GM10248 (cell line): ENCODE data around the gene ACTN2.

Source experiments
- CTCF ChIA-PET: fragments of 300-600 bp; sonication (Branson Sonifier 250); formaldehyde crosslinking; extraction: SDS; loops from one replicate; lab custom pipeline; 2021; ENCODE audit warnings: antibody characterized with exemption; lab: Yijun Ruan, JAX
- POLR2A ChIA-PET: fragments of 350-650 bp; sonication (Branson Sonifier 250); formaldehyde crosslinking; extraction: SDS; loops from one replicate; lab custom pipeline; 2020; ENCODE audit warnings: antibody characterized with exemption; lab: Yijun Ruan, JAX
- DNase-seq: peaks from one replicate; pipeline ENCODE4 v3.0.0; 2012; ENCODE audit errors: extremely low spot score
- TF ChIP-seq, protein P1 (sequence below): IDR thresholded peaks from 2 replicates; pipeline ENCODE4 v1.5.1; 2012; ENCODE audit warnings: mild to moderate bottlenecking, low read depth; ENCODE audit errors: extremely low read depth, missing control alignments, control extremely low read depth

ACTN2 gene

DNA sequence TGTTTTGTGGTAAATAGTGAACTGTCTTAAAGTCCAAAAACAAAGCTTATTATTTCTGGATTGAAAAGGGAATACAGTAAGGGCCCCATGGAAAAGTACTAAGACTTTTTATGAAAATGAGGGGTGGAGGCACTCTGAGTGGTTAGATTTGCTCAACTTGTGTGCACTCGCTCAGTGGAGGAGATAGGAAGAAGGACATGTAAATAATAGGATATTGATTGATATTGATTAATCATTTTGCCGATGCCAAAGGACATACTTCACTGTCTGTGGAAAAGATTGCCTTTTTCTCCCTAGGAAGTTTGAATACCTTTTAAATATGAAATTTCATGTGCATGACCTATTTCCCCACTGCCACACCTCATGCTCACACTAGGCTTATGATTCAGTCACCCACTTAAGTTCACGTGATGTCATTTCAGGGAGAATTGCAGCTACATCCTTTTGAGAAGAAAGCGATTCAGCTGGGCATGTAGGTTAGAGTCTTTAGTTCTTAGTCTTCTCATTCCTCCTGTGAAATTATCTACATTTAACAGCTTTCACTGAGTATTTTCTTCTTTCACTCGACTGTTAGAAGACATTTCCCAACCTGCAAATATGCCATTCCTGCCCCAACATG, 113.8 kb downstream of the ACTN2 start:
- TF ChIP-seq, protein P1, sequence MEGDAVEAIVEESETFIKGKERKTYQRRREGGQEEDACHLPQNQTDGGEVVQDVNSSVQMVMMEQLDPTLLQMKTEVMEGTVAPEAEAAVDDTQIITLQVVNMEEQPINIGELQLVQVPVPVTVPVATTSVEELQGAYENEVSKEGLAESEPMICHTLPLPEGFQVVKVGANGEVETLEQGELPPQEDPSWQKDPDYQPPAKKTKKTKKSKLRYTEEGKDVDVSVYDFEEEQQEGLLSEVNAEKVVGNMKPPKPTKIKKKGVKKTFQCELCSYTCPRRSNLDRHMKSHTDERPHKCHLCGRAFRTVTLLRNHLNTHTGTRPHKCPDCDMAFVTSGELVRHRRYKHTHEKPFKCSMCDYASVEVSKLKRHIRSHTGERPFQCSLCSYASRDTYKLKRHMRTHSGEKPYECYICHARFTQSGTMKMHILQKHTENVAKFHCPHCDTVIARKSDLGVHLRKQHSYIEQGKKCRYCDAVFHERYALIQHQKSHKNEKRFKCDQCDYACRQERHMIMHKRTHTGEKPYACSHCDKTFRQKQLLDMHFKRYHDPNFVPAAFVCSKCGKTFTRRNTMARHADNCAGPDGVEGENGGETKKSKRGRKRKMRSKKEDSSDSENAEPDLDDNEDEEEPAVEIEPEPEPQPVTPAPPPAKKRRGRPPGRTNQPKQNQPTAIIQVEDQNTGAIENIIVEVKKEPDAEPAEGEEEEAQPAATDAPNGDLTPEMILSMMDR, result no peak
- ChIA-PET POLR2A (no interaction called here), CTCF (interaction anchor here (1.2 to 2.4 kb wide), 10 partner anchors 9 to 64 kb away, joined by 3 to 14 read pairs (median 4); no protein-coding TSS in a partner anchor)
- DNase-seq, result no peak

DNA sequence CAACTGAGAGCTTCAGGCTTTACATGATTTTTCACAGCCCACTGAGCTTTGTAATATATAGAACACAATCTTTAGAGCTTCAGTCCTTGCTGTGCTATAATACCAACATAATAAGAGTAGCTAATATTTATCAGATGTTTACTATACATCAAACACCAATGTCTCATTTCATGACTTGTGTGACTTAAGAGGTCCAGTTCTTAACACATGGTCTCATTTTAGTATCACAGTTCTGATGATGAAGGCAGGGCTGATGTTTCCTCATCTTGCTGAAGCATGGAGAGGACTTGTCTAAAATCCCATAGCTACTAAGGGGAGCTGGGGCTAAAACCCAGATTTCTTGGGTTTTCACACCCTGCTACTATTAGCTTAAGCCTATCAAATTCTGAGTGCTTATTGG, 114.3 kb downstream of the ACTN2 start:
- CTCF ChIA-PET, result interaction anchor here (1.2 to 2.4 kb wide), 10 partner anchors 8 to 64 kb away, joined by 3 to 14 read pairs (median 4); no protein-coding TSS in a partner anchor
- TF ChIP-seq, protein P1, result no peak

DNA sequence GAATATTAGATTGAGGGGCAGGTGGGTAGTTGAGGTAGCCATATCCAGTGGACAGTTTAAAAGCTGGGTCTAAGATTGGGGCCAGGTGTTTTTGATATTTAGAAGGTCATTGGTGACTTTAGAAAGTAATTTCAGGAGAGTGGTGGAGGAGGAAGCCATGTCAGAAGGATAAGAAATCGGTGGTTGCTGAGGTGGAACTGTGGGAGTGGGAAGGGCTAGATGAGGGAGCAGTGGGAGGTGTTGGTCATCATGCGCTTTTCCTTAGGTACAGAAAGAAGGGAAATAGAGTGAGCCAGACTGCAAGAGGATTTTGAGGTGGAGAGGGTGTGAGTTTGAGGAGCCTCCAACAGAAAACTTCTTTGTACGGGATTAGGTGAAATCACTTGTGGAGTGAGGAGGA, 116.0 kb downstream of the ACTN2 start:
- ChIA-PET CTCF (interaction anchor here (1.5 kb wide), 1 partner anchor 53 kb away, joined by 4 read pairs; no protein-coding TSS in a partner anchor), POLR2A (no interaction called here)
- TF ChIP-seq, protein P1, result no peak
- no peak for DNase-seq

More for the DNA sequence above, 114.3 kb downstream of the ACTN2 start:
- no peak for DNase-seq
- POLR2A ChIA-PET, result no interaction called here

DNA sequence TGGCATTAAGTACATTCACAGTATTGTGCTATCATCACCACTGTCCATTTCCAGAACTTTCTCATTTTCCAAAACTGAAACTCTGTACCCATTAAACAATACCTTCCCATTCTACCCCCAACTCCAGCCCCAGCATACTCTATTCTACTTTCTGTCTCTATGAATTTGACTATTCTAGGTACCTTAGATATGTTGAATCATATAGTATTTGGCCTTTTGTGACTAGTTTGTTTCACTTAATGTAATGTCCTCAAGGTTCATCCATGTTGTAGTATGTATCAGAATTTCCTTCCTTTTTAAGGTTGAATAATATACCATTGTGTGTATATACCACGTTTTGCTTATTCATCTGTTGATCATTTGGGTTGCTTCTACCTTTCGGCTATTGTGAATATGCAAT, 120.3 kb downstream of the ACTN2 start:
- TF ChIP-seq, protein P1, result no peak
- ChIA-PET CTCF (interaction anchor here (1.3 kb wide), 1 partner anchor 10 kb away, joined by 5 read pairs; no protein-coding TSS in a partner anchor), POLR2A (no interaction called here)
- no peak for DNase-seq

DNA sequence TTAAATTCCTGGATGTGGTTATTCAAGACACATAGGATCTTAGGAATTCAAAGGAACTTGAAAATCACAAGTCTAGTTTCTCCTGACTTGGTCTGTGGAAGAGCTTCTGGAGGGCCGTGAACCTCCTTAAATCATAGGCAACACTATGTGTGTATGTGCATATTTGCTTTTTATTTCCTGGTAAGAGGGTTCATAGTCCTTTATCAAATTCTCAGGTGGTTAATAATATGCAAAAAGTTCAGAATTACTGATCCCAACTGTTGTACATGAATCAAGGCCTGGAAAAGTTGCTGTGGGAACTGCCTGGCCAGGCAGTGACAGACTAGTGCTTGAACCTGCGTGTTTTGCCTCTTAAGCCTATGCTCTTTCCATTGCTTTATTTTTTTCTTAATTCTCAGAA, 121.7 kb downstream of the ACTN2 start:
- CTCF ChIA-PET, result interaction anchor here (1.1 to 2.1 kb wide), 4 partner anchors 8 to 46 kb away, joined by 3 to 14 read pairs (median 4); no protein-coding TSS in a partner anchor
- POLR2A ChIA-PET, result no interaction called here
- DNase-seq, result no peak
- TF ChIP-seq, protein P1, result no peak

DNA sequence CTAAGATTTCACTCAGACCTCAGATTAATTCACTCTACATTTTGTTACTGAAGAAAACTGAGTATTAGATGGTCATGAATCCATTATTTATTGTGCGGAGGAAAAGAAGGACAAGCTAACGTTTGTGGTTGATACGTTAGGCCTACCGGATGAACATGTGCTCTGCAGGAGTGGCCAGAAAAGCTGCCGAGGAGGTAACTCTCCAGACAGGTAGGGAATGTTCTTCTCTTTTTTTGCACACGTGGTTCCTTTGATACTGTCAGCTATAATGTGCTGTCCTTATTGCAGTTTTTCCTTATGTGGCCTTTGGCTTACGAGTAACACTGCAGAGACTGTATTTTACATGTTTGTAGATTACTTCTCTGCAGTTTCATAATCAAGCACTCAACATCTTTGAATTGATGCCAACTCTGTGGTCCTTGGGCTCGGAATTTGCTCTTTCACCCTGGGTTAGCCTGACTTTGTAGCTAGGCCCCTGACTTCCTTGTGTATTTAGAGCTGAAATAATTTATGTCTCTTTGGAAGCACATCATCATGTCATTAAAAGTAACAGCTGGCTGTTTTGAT, 122.3 kb downstream of the ACTN2 start:
- DNase-seq, result no peak
- TF ChIP-seq, protein P1, result no peak
- CTCF ChIA-PET, result interaction anchor here (1.1 to 2.1 kb wide), 5 partner anchors 8 to 47 kb away, joined by 3 to 14 read pairs (median 4); no protein-coding TSS in a partner anchor
- POLR2A ChIA-PET, result no interaction called here
